Measurements from ENCODE around the gene TMEM94. TPM values are rescaled to one million over a fixed set of nuclear protein-coding genes. Genes with fewer than 3 reads are reported as not detected.

TMEM94 gene
- total RNA-seq, 1 experiment from 2014 or later: 37.3 TPM

- no peak for DNase-seq (ENCODE audit: low read depth, low spot score)
- in situ Hi-C loops (cut with HindIII; ENCODE audit: low pct_unique_long_range_greater_than_20kb, low sequenced_read_pairs): no loop called here
Measured at GRCh38 chr17:75488693-75489510, 32.5 kb downstream of the TMEM94 start.

DNA sequence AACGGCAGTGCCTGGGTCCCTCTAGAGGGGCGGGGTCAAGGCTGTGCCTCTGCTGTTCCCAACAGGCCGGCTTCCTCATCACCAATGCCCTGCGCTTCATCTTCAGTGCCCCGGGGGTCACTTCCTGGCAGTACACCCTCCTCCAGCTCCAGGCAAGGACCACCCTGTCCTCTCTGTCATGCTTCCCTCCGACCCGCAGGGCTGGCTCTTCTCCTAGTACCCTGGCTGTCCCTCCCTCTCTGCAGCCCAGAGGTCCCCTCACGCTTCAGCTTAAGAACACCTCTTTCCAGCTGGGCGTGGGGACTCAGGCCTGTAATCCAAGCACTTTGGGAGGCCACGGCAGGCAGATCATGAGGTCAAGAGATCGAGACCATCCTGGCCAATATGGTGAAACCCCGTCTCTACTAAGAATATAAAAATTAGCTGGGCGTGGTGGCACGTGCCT is 33.1 kb downstream of the TMEM94 start:
- in situ Hi-C loops (cut with HindIII; ENCODE audit: low pct_unique_long_range_greater_than_20kb, low sequenced_read_pairs): no loop called here
- no peak for DNase-seq (ENCODE audit: low read depth, low spot score)

GRCh38 chr17:75490173-75490743 is 33.8 kb downstream of the TMEM94 start:
- DNase-seq (ENCODE audit: low read depth, low spot score): no peak
- in situ Hi-C loops (cut with HindIII; ENCODE audit: low pct_unique_long_range_greater_than_20kb, low sequenced_read_pairs): no loop called here

DNA sequence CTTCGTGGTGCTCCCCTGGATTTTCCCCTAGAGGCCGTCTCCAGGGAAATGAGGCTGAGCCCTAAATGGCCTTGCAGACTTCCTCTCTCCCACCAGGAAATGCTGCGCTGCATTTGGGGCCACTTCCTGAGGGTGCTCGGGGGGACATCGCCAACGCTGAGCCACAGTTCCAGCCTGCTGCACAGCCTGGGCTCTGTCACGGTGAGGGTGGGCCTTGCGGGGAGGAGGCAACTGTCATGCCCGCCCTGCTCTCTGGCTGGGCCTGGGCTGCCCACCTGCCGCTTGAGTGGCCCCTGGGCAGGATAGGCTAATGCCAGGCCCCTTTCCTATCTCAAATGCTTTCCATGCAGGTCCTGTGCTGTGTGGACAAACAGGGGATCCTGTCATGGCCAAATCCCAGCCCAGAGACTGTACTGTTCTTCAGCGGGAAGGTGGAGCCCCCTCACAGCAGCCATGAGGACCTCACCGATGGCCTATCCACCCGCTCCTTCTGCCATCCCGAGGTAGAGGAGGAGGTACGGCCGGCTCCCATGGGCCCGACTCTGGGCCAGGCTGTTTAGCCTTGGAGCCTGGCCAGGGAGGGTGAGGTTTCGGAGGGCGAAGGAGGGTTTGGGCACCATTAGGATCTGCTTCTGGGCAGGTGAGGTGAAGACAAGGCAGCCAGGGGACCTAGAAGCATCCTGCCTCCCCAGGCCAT is 34.7 kb downstream of the TMEM94 start:
- in situ Hi-C loops (cut with HindIII; ENCODE audit: low pct_unique_long_range_greater_than_20kb, low sequenced_read_pairs): no loop called here
- no peak for DNase-seq (ENCODE audit: low read depth, low spot score)

DNA sequence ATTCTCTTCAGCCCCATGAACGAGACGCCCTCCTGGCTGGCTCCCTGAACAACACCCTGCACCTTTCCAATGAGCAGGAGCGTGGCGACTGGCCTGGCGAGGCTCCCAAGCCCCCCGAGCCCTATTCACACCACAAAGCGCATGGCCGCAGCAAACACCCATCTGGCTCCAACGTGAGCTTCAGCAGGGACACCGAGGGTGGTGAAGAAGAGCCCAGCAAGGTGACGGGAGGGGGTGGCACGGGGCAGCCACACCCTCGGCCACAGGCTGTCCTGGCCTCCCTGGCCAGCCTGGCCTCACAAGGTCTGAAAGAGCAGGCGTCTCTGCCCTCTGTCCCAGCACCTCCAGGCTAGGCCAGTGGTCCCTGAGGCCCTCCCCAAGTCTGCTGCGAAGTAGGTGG is 35.2 kb downstream of the TMEM94 start:
- DNase-seq (ENCODE audit: low read depth, low spot score): no peak

DNA sequence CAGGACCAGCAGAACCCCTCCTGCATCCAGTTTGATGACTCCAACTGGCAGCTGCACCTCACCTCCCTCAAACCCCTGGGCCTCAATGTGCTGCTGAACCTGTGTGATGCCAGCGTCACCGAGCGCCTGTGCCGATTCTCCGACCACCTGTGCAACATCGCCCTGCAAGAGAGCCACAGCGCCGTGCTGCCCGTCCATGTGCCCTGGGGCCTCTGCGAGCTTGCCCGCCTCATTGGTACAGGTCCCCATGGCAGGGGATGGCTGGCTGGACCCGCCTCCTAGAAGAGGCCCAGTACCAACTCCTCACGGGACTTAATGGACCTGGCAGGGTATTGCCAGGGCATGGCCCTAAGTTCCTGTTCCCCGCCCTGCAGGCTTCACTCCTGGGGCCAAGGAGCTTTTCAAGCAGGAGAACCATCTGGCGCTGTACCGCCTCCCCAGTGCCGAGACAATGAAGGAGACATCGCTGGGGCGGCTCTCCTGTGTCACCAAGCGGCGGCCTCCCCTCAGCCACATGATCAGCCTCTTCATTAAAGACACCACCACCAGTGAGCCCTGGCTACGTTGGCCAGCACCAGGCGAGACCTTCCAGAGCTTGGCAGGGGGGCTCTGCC is 36.2 kb downstream of the TMEM94 start:
- in situ Hi-C loops (cut with HindIII; ENCODE audit: low pct_unique_long_range_greater_than_20kb, low sequenced_read_pairs): no loop called here
- no peak for DNase-seq (ENCODE audit: low read depth, low spot score)

More for the DNA sequence above, 35.2 kb downstream of the TMEM94 start:
- in situ Hi-C loops (cut with HindIII; ENCODE audit: low pct_unique_long_range_greater_than_20kb, low sequenced_read_pairs): no loop called here

DNA sequence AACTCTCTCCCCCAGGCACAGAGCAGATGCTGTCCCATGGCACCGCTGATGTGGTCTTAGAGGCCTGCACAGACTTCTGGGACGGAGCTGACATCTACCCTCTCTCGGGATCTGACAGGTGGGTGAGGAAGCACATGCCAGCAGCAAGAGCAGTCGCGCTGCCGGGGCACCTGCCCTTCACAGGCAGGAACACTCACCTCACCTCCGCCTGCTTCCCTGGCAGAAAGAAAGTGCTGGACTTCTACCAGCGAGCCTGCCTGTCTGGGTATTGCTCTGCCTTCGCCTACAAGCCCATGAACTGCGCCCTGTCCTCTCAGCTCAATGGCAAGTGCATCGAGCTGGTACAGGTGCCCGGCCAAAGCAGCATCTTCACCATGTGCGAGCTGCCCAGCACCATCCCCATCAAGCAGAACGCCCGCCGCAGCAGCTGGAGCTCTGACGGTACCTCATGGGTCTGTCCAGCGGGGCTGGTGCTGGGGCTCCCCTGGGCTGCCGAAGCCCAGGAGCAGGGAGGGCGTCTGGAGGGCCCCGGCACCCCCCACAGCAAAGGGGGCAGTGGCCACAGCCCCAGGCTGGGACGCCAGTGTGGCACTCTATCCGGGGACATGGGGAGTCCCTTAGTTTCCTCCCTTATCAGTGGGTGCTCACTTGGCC is 37.2 kb downstream of the TMEM94 start:
- in situ Hi-C loops (cut with HindIII; ENCODE audit: low pct_unique_long_range_greater_than_20kb, low sequenced_read_pairs): no loop called here
- DNase-seq (ENCODE audit: low read depth, low spot score): no peak

- no peak for DNase-seq (ENCODE audit: low read depth, low spot score)
- in situ Hi-C loops (cut with HindIII; ENCODE audit: low pct_unique_long_range_greater_than_20kb, low sequenced_read_pairs): no loop called here
Measured at GRCh38 chr17:75494326-75494877, 38.0 kb downstream of the TMEM94 start.

DNA sequence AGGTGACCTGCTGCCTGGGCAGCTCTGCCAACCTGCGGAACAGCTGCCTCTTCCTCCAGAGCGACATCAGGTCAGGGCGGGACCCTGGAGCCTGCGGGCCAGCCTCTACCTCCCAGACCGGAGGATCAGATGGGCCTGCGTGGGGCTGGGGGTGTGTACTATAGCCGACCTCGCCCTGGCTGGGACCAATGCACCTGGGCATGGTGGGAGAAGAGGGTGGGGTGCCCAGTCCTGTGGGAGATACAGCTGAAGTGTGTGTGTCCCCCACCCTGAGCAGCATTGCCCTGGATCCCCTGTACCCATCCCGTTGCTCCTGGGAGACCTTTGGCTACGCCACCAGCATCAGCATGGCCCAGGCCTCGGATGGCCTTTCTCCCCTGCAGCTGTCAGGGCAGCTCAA is 39.6 kb downstream of the TMEM94 start:
- DNase-seq (ENCODE audit: low read depth, low spot score): no peak
- in situ Hi-C loops (cut with HindIII; ENCODE audit: low pct_unique_long_range_greater_than_20kb, low sequenced_read_pairs): no loop called here

DNA sequence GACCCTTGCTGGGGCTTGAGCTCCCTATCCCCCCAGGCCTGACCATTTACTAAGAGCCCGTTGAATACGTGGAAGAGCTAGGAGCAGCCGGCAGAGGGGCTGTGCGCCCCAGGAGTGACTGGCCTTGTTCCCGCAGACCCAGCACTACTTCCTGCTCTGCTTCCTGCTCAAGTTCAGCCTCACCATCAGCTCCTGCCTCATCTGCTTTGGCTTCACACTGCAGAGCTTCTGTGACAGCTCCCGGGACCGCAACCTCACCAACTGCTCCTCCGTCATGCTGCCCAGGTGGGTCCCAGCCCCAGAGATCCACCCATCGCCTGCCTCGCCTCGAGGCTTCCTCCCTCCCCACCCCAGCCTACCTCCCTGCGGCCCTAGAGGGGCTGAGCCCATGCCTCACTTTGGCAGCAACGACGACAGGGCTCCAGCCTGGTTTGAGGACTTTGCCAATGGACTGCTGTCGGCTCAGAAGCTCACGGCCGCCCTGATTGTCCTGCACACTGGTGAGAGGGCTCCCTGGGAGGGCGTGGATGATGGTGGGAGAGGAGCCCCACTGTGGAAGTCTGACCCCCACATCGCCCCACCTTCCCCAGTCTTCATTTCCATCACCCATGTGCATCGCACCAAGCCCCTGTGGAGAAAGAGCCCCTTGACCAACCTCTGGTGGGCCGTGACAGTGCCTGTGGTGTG is 41.7 kb downstream of the TMEM94 start:
- in situ Hi-C loops (cut with HindIII; ENCODE audit: low pct_unique_long_range_greater_than_20kb, low sequenced_read_pairs): no loop called here
- no peak for DNase-seq (ENCODE audit: low read depth, low spot score)

GRCh38 chr17:75498726-75499213 is 42.3 kb downstream of the TMEM94 start:
- peak; percentile 37 for DNase-seq (ENCODE audit: low read depth, low spot score)
- in situ Hi-C loops (cut with HindIII; ENCODE audit: low pct_unique_long_range_greater_than_20kb, low sequenced_read_pairs): no loop called here

- no peak for DNase-seq (ENCODE audit: low read depth, low spot score)
- in situ Hi-C loops (cut with HindIII; ENCODE audit: low pct_unique_long_range_greater_than_20kb, low sequenced_read_pairs): no loop called here
Measured at GRCh38 chr17:75499313-75500022, 43.0 kb downstream of the TMEM94 start.

DNA sequence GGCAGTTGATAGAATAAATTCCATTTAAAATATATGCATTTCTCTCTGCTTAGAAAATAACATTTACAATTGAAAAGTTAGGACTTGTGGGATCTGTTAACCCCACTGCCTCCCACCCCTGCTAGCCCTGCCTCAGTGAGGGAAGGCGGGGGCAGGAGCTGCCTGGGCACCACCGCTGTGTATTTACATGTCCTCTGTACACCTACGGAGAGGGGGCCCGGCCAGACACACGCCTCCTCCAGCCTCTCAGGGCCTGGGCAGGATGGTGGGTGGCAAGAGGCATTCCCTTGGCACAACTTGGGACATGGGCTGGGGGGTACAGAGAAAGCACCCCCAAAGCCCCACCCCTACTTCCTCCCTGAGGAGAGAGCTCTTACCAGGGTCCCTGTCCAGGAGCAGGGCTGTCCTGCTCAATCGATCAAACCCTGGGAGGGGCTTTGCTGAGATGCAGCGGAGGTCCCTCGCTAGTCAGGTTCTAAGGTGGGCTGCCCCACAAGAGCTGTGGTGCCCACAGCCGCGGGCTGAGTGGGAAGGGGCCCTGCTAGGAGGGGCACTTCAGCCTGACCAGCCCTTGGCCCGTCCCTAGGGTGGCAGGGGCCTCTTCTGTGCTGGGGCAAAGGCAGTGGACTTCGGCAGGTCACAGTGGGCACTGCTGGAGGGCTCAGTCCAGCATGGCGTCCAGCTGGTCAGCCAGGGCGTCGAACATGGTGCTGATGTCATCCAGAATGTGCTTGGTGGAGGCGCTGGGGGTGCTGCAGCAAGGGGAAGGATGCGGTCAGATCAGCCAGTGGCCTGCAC is 44.2 kb downstream of the TMEM94 start:
- in situ Hi-C loops (cut with HindIII; ENCODE audit: low pct_unique_long_range_greater_than_20kb, low sequenced_read_pairs): no loop called here
- DNase-seq (ENCODE audit: low read depth, low spot score): no peak

DNA sequence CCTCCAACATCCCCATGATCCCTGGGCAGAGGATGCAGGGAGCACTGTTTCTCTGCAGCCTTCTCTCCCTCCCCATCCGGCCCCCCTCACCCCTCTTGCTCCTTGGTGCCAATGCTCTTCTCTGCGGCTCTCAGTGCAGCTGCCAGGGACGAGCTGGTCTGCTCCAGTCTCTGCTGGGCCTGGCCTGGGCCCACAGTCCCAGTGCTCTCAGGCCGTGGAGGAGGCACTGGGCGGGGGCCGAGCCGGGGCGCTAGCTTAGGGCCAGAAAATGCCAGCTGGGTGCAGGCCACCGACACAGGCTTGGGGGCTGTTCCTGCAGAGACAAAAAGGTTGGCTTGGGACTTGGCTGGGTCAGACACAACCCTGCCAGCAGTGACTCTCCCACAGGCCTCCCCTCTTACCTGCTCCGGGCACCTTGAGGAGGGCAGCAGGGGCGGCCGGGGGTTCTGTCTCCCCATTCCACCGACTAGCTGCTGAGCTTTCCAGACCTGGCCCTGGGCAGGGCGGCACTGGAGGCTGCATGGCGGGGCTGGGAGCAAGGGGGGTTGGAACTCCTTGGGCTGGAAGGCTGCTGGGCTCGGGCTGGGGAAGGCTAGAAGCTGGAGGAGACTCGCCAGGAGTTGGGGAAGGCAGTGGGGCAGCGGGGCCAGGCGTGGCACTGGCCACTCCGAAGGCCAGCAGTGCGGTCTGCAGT is 45.1 kb downstream of the TMEM94 start:
- in situ Hi-C loops (cut with HindIII; ENCODE audit: low pct_unique_long_range_greater_than_20kb, low sequenced_read_pairs): no loop called here
- no peak for DNase-seq (ENCODE audit: low read depth, low spot score)

- in situ Hi-C loops (cut with HindIII; ENCODE audit: low pct_unique_long_range_greater_than_20kb, low sequenced_read_pairs): no loop called here
- DNase-seq (ENCODE audit: low read depth, low spot score): no peak
Measured at GRCh38 chr17:75502072-75502720, 45.8 kb downstream of the TMEM94 start.
